Skeletal muscle tissue (tissue), 4 donors: ENCODE data around the gene LAMTOR2. TPM values are rescaled to one million over a fixed set of nuclear protein-coding genes. Genes with fewer than 3 reads are reported as not detected.
"Not testable (repeated sequence)": the region's sequence is repeated elsewhere in the genome, so short reads cannot be mapped to it uniquely, and the experiment has no call there.

Experiments used
- H3K27ac ChIP-seq: one replicate; pipeline ENCODE4 v1.7.0; 2013; ENCODE audit warnings: mild to moderate bottlenecking, low read depth, low read length, inconsistent platforms
- H3K27me3 ChIP-seq, 3 donors: one replicate each; pipeline ENCODE4 v1.7.0; 2013; ENCODE audit warnings: low read length in 3 of 3; ENCODE audit not compliant: control insufficient read depth in 3 of 3, insufficient read depth in 3 of 3
- H3K36me3 ChIP-seq, 3 donors: one replicate each; pipeline ENCODE4 v1.7.0; 2013; ENCODE audit warnings: low read length in 3 of 3; ENCODE audit not compliant: control insufficient read depth in 3 of 3, insufficient read depth in 3 of 3
- H3K4me1 ChIP-seq, 3 donors: one replicate each; pipeline ENCODE4 v1.7.0; 2013; ENCODE audit warnings: low read length in 3 of 3, mild to moderate bottlenecking in 3 of 3; ENCODE audit not compliant: control insufficient read depth in 3 of 3, insufficient read depth in 3 of 3
- H3K4me3 ChIP-seq, 3 donors: one replicate each; pipeline ENCODE4 v1.7.0; 2013; ENCODE audit warnings: low read length in 3 of 3
- H3K9ac ChIP-seq, 3 donors: one replicate each; pipeline ENCODE4 v1.7.0; 2013; ENCODE audit warnings: low read length in 3 of 3, mild to moderate bottlenecking in 3 of 3, moderate library complexity in 2 of 3, low read depth in 1 of 3
- H3K9me3 ChIP-seq, 3 donors: one replicate each; pipeline ENCODE4 v1.7.0; 2013; ENCODE audit warnings: low read length in 3 of 3; ENCODE audit not compliant: control insufficient read depth in 3 of 3
- total RNA-seq: library from RNA; depleted of rRNA; stranded (reverse); fragments of >200 nt; gene quantifications from one replicate; pipeline ENCODE4 v1.2.3, GENCODE V29; 2014
- donor health status: Osteomylitis.

LAMTOR2 gene
- total RNA-seq, 1 donor from 2014 or later = 35.0 TPM

DNA sequence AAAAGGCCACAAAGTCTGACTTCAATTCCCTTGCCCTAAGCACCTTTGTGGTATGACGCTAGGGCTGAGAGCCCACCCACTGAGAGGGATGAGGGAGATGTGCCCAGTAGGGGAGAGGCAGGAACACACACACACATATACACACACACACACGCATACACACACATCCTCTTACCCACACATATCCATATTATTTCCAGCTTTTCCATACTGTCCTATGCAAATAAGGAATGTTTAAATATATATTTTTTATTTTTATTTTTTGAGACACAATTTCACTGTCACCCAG is 9.4 kb downstream of the LAMTOR2 start:
- Histone ChIP-seq H3K27me3 (no peaks in the 10 kb centered on the region), H3K27ac (no peak overlapping the region), H3K9me3 (no peaks in the 10 kb centered on the region), H3K36me3 (no peaks in the 10 kb centered on the region), H3K4me3 (no peak overlapping the region), H3K4me1 (no peaks in the 10 kb centered on the region), H3K9ac (no peak overlapping the region)

DNA sequence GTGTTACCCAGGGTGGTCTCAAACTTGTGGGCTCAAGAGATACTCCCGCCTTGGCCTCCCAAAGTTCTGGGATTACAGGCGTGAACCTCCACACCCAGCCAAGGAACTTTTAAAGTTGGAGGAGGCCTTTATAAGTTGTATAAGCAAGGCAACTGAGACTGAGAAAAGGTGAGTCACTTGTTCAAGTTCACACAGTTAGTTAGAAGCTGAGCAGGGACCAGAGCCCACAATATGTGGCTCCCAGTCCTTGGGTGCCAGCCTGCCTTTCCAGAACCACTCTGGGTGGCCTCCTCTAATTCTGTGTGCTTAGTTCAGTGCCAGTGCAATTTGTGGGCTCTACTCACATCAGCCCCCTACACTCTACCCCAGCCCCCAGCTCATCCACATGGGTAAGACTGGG is 10.0 kb downstream of the LAMTOR2 start:
- Histone ChIP-seq H3K4me1 (peaks cover 0 to under 1% (median under 1%) of the 10 kb centered on the region in 3 donors), H3K36me3 (no peaks in the 10 kb centered on the region), H3K27me3 (no peaks in the 10 kb centered on the region), H3K27ac (no peak overlapping the region), H3K4me3 (no peak overlapping the region), H3K9me3 (no peaks in the 10 kb centered on the region), H3K9ac (no peak overlapping the region)

DNA sequence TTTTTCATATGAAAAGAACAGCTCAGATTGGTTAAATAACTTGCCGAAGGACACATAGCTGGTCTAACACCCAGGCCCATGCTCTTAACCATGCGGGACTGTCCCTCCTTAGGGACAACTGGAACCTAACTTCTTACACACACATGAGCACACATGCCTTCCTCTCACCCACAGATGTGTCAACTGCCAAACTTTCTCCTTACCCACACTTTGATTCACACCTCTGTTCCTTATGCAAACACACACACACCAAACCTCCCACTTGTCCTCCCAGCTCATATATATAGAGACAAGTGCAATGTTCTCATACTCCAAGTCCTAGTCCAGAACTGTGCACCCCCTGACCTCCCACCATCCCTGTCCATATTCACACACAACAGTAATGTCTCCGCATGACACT is 10.6 kb downstream of the LAMTOR2 start:
- Histone ChIP-seq H3K27me3 (no peaks in the 10 kb centered on the region), H3K27ac (no peak overlapping the region), H3K4me3 (no peak overlapping the region), H3K9me3 (no peaks in the 10 kb centered on the region), H3K36me3 (no peaks in the 10 kb centered on the region), H3K9ac (no peak overlapping the region), H3K4me1 (peaks cover 0 to 7% (median 7%) of the 10 kb centered on the region in 3 donors)

DNA sequence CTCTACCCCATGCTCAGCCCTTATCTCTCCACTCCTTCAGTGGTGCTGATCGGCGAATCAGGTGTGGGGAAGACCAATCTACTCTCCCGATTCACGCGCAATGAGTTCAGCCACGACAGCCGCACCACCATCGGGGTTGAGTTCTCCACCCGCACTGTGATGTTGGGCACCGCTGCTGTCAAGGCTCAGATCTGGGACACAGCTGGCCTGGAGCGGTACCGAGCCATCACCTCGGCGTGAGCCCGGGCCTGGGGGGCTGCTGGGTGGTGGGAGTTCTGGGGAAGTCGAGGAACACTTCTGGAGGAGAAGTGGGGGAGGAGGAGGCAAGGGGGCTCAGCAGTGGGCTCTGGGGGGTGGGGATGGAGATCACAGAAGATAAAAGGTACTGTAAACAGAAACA is 11.3 kb downstream of the LAMTOR2 start:
- H3K36me3 ChIP-seq = no peaks in the 10 kb centered on the region
- no peaks in the 10 kb centered on the region for H3K27me3 ChIP-seq
- H3K4me3 ChIP-seq = no peak overlapping the region
- no peak overlapping the region for H3K9ac ChIP-seq
- H3K4me1 ChIP-seq = peaks cover 0 to 8% (median 7%) of the 10 kb centered on the region in 3 donors
- H3K9me3 ChIP-seq = no peaks in the 10 kb centered on the region
- no peak overlapping the region for H3K27ac ChIP-seq

DNA sequence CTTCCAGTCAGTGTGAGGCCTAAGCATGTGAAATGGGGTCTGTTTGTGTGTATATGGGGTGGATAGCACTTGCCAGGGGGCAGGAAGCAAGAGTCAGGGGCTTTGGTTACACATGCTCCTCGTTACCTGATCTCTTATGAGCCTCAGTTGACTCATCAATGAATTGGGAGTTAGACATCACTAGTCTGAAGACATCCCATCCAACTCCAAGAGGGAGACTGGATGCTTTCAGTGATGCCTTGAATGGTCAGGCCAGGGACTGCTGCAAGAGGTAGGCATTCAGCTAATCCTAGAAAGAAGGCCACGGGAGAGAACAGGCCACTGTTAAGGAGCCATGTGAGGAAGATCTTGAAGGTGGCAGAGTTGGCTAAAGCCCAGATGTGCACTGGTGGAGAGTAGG is 12.7 kb downstream of the LAMTOR2 start:
- Histone ChIP-seq H3K4me1 (peaks cover 0 to 8% (median 7%) of the 10 kb centered on the region in 3 donors), H3K9me3 (no peaks in the 10 kb centered on the region), H3K27me3 (no peaks in the 10 kb centered on the region), H3K4me3 (no peak overlapping the region), H3K9ac (no peak overlapping the region), H3K27ac (no peak overlapping the region), H3K36me3 (no peaks in the 10 kb centered on the region)

DNA sequence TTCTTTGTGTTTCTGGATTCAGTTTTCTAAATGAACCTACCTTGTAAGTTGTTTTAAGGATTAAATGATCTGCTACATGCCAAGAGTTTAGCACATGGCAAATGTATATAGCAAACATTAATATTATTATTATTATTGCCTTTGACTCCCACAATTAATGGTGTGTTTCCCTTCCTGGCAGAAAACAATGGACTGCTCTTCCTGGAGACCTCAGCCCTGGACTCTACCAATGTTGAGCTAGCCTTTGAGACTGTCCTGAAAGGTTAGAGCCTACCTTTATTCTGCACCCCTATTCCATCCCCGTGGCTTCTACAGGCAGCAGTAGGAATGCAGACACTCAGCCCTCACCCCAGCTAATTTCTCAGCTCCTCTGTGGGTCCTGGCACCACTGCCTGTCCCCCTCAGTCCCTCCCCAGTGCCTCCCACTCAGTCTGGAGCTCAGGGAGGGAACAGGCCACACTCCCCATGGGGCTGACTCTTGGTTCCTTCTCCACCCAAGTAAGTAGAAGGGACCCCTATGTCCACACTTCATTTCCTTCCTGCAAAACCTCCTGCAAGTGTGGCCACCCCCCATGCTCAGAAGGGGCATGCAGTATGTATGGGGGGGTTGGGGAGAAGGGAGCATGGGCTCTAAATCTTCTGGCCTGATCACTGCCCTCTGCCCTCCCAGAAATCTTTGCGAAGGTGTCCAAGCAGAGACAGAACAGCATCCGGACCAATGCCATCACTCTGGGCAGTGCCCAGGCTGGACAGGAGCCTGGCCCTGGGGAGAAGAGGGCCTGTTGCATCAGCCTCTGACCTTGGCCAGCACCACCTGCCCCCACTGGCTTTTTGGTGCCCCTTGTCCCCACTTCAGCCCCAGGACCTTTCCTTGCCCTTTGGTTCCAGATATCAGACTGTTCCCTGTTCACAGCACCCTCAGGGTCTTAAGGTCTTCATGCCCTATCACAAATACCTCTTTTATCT is 15.2 kb downstream of the LAMTOR2 start:
- H3K4me1 ChIP-seq = peaks cover 0 to 8% (median 7%) of the 10 kb centered on the region in 3 donors
- H3K9me3 ChIP-seq = no peaks in the 10 kb centered on the region
- no peak overlapping the region for H3K4me3 ChIP-seq
- H3K27me3 ChIP-seq = no peaks in the 10 kb centered on the region
- no peaks in the 10 kb centered on the region for H3K36me3 ChIP-seq
- H3K9ac ChIP-seq = no peak overlapping the region
- H3K27ac ChIP-seq = no peak overlapping the region

DNA sequence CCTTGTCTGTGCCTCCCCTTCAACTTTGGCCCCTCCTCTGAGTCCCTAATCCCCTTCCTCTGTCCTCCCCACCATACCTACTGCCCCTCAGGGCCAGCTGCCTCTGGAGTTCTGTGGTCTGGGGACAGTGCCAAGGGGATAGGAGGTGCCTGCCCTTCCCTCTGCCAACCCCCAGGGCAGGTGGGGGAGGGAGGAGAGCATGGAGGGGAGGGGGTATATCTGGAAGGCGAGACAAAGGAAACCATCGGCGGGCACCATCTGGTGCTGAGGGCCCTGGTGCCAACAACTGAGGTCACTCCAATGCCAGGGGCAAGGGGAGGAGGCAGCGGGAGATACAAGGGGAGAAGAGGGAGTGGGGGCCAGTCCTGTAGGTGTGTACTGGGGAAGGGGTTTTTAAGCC is 16.0 kb downstream of the LAMTOR2 start:
- Histone ChIP-seq H3K27me3 (no peaks in the 10 kb centered on the region), H3K9me3 (no peaks in the 10 kb centered on the region), H3K4me1 (peaks cover 7 to 8% (median 7%) of the 10 kb centered on the region in 3 donors), H3K4me3 (no peak overlapping the region), H3K9ac (no peak overlapping the region), H3K36me3 (no peaks in the 10 kb centered on the region), H3K27ac (no peak overlapping the region)

DNA sequence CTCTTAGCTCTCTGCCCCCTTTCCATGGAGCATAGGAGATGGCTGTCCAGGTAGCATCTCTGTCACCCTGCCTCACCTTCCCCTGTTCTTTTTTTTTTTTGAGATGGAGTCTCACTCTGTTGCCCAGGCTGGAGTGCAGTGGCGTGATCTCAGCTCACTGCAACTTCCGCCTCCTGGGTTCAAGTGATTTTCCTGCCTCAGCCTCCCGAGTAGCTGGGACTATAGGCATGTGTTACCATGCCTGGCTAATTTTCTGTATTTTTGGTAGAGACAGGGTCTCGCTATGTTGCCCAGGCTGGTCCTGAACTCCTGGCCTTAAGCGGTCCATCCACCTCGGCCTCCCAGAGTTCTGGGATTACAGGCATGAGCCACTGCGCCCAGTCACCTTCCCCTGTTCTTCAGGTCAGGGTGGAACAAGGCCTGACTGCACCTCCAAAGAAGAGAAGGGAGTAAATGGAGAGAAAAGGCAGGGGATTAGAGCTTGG is 16.8 kb downstream of the LAMTOR2 start:
- not testable (repeated sequence) for H3K9me3 ChIP-seq, H3K9ac ChIP-seq, H3K27ac ChIP-seq, H3K27me3 ChIP-seq, H3K4me3 ChIP-seq, H3K36me3 ChIP-seq
- H3K4me1 ChIP-seq = peaks cover 7 to 13% (median 8%) of the 10 kb centered on the region in 3 donors

DNA sequence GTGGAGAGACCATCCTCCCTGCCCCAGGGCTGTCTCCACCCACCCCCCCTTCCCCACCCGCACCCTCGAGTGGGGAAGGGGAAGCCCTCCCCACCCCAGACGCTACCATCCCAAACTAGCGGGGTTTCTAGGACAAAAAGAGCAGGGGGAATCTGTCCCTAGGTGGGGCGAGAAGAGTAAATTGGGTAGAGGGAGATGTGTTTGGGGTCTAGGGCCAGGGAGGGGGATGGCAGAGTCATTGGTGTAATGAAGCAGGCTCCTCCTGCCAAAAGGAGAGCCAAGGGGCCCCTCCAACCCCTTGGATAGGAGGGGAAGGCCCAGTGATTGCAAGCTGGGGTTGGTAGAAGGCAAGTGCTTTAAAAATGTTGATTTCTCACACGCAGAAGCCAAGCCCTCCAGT is 17.7 kb downstream of the LAMTOR2 start:
- Histone ChIP-seq H3K9ac (no peak overlapping the region), H3K27me3 (no peaks in the 10 kb centered on the region), H3K27ac (no peak overlapping the region), H3K4me3 (no peak overlapping the region), H3K4me1 (peaks cover 7 to 16% (median 8%) of the 10 kb centered on the region in 3 donors), H3K9me3 (no peaks in the 10 kb centered on the region), H3K36me3 (no peaks in the 10 kb centered on the region)

DNA sequence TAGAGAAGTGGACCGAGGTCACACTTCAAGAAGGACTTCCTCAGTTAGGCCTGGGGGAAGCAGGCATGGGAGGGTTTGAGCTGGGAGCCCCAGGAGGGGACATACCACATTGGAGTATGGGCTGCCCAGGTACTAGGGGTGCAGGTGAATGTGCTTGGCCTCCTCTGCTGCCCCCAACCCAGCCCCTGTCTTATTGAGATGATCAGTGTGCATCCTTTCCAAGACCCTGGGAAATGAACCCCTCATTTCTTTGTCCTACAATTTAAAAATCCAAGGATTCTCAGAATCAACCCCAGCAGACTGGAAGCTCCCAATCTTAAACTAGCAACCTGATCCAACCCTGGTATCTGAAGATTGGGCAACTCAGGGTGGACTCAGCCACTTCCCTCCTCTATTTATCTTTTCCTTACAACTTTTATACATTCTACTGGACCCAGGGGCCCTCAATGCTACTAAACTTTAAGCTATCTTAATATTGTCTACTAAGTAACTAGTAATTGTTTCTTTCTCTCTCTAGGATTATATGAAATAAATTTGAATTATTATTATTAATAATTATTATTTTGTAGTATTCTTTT is 18.6 kb downstream of the LAMTOR2 start:
- Histone ChIP-seq H3K4me3 (no peak overlapping the region), H3K4me1 (peaks cover 7 to 16% (median 8%) of the 10 kb centered on the region in 3 donors), H3K9me3 (no peaks in the 10 kb centered on the region), H3K36me3 (no peaks in the 10 kb centered on the region), H3K27me3 (no peaks in the 10 kb centered on the region), H3K9ac (no peak overlapping the region), H3K27ac (no peak overlapping the region)
